H9 (cell line): ENCODE results near the gene PMEPA1. TPM values are rescaled to one million over a fixed set of nuclear protein-coding genes. Genes with fewer than 3 reads are reported as not detected.

Source experiments
- DNase-seq: peaks from one replicate; pipeline ENCODE4 v3.0.0-alpha.2; 2017
- H2AFZ ChIP-seq: one replicate; pipeline ENCODE4 v1.6.1; 2013; ENCODE audit warnings: mild to moderate bottlenecking, low read length, control low read depth, moderate library complexity
- H2AK5ac ChIP-seq: 2 replicates; pipeline ENCODE4 v1.6.1; 2013; ENCODE audit warnings: low read length, control low read depth, mixed read lengths; ENCODE audit not compliant: insufficient read length
- H2BK120ac ChIP-seq: one replicate; pipeline ENCODE4 v1.6.1; 2013; ENCODE audit warnings: low read depth, mild to moderate bottlenecking, low read length, control low read depth, inconsistent platforms; ENCODE audit not compliant: poor library complexity, severe bottlenecking
- H2BK12ac ChIP-seq: 2 replicates; pipeline ENCODE4 v1.6.1; 2013; ENCODE audit warnings: low read length, control low read depth, mixed read lengths, low read depth; ENCODE audit not compliant: insufficient read length
- H2BK15ac ChIP-seq: 2 replicates; pipeline ENCODE4 v1.6.1; 2013; ENCODE audit warnings: low read depth, low read length, control low read depth
- H2BK20ac ChIP-seq: one replicate; pipeline ENCODE4 v1.6.1; 2013; ENCODE audit warnings: low read depth, mild to moderate bottlenecking, low read length, control low read depth, inconsistent platforms; ENCODE audit not compliant: poor library complexity, severe bottlenecking
- H2BK5ac ChIP-seq: 2 replicates; pipeline ENCODE4 v1.6.1; 2013; ENCODE audit warnings: low read length, control low read depth, mixed read lengths; ENCODE audit not compliant: insufficient read length
- H3K14ac ChIP-seq: 2 replicates; pipeline ENCODE4 v1.6.1; 2013; ENCODE audit warnings: low read length, control low read depth; ENCODE audit not compliant: insufficient read depth
- H3K18ac ChIP-seq: 2 replicates; pipeline ENCODE4 v1.6.1; 2013; ENCODE audit warnings: low read depth, mild to moderate bottlenecking, mixed read lengths, low read length, control low read depth; ENCODE audit not compliant: insufficient read length
- H3K23ac ChIP-seq: 2 replicates; pipeline ENCODE4 v1.6.1; 2013; ENCODE audit warnings: low read length, control low read depth, mixed read lengths, low read depth; ENCODE audit not compliant: insufficient read length
- H3K23me2 ChIP-seq: 2 replicates; pipeline ENCODE4 v1.6.1; 2013; ENCODE audit warnings: low read depth, mild to moderate bottlenecking, mixed read lengths, low read length, control low read depth; ENCODE audit not compliant: insufficient read length, poor library complexity, severe bottlenecking
- H3K27ac ChIP-seq: 2 replicates; pipeline ENCODE4 v1.5.1; 2013; ENCODE audit warnings: low read length, control low read depth, mixed read lengths, low read depth; ENCODE audit not compliant: insufficient read length
- H3K27me3 ChIP-seq: 2 replicates; pipeline ENCODE4 v1.6.1; 2013; ENCODE audit warnings: low read length, control low read depth, inconsistent platforms; ENCODE audit not compliant: insufficient read depth
- H3K4ac ChIP-seq: 2 replicates; pipeline ENCODE4 v1.6.1; 2013; ENCODE audit warnings: low read depth, mild to moderate bottlenecking, control low read depth, inconsistent platforms, low read length, moderate library complexity
- H3K4me1 ChIP-seq: 2 replicates; pipeline ENCODE4 v1.6.1; 2013; ENCODE audit warnings: low read length, control low read depth, inconsistent platforms; ENCODE audit not compliant: insufficient read depth
- H3K4me2 ChIP-seq: 2 replicates; pipeline ENCODE4 v1.6.1; 2013; ENCODE audit warnings: low read length, control low read depth, mixed read lengths; ENCODE audit not compliant: insufficient read length, insufficient read depth
- H3K56ac ChIP-seq: 2 replicates; pipeline ENCODE4 v1.6.1; 2013; ENCODE audit warnings: low read depth, mild to moderate bottlenecking, mixed read lengths, low read length, control low read depth; ENCODE audit not compliant: insufficient read length
- H3K79me1 ChIP-seq: 2 replicates; pipeline ENCODE4 v1.6.1; 2013; ENCODE audit warnings: low read depth, mild to moderate bottlenecking, moderate library complexity, low read length, control low read depth, inconsistent platforms; ENCODE audit not compliant: insufficient read depth, poor library complexity, severe bottlenecking
- H3K79me2 ChIP-seq: 2 replicates; pipeline ENCODE4 v1.6.1; 2013; ENCODE audit warnings: low read length, control low read depth, inconsistent platforms; ENCODE audit not compliant: insufficient read depth
- H3K9ac ChIP-seq: 2 replicates; pipeline ENCODE4 v1.6.1; 2013; ENCODE audit warnings: low read length, control low read depth, mixed read lengths; ENCODE audit not compliant: insufficient read length; ENCODE audit errors: extremely low read depth
- H3K9me3 ChIP-seq: one replicate; pipeline ENCODE4 v1.6.1; 2013; ENCODE audit warnings: low read depth, low read length, inconsistent platforms; ENCODE audit not compliant: control insufficient read depth
- H3T11ph ChIP-seq: one replicate; pipeline ENCODE4 v1.6.1; 2013; ENCODE audit warnings: mild to moderate bottlenecking, low read length, control low read depth, inconsistent platforms
- H4K20me1 ChIP-seq: one replicate; pipeline ENCODE4 v1.6.1; 2013; ENCODE audit not compliant: control insufficient read depth, insufficient read length, insufficient read depth
- H4K5ac ChIP-seq: 2 replicates; pipeline ENCODE4 v1.6.1; 2013; ENCODE audit warnings: low read depth, mild to moderate bottlenecking, mixed read lengths, low read length, control low read depth; ENCODE audit not compliant: insufficient read length
- H4K8ac ChIP-seq: replicated peaks from 2 replicates; pipeline ENCODE4 v1.6.1; 2013; ENCODE audit warnings: low read length, control low read depth, mixed read lengths, low read depth; ENCODE audit not compliant: insufficient read length
- H4K91ac ChIP-seq: 2 replicates; pipeline ENCODE4 v1.6.1; 2013; ENCODE audit warnings: low read depth, mild to moderate bottlenecking, moderate library complexity, mixed read lengths, low read length, control low read depth; ENCODE audit not compliant: insufficient read length
- H3K27ac Mint-ChIP-seq, 3 experiments: 2 replicates in 2 of 3; 3 replicates in 1 of 3; pipeline ENCODE4 v1.8.0; 2020 to 2021; ENCODE audit warnings: mixed read lengths in 3 of 3, mild to moderate bottlenecking in 1 of 3, moderate library complexity in 1 of 3
- H3K27me3 Mint-ChIP-seq: 2 replicates; pipeline ENCODE4 v1.8.0; 2021; ENCODE audit warnings: low read depth, mild to moderate bottlenecking, moderate library complexity, mixed read lengths
- H3K36me3 Mint-ChIP-seq, 3 experiments: 2 replicates in 2 of 3; 3 replicates in 1 of 3; pipeline ENCODE4 v1.8.0; 2020 to 2021; ENCODE audit warnings: low read depth in 3 of 3, mixed read lengths in 3 of 3; ENCODE audit not compliant: insufficient read depth in 1 of 3
- H3K4me1 Mint-ChIP-seq, 2 experiments: 2 replicates each; pipeline ENCODE4 v1.8.0; 2020; ENCODE audit warnings: mixed read lengths in 2 of 2
- H3K4me3 Mint-ChIP-seq, 2 experiments: 2 replicates in 1 of 2; 3 replicates in 1 of 2; pipeline ENCODE4 v1.8.0; 2020 to 2021; ENCODE audit warnings: mild to moderate bottlenecking in 2 of 2, mixed read lengths in 2 of 2, moderate library complexity in 1 of 2
- H3K9me3 Mint-ChIP-seq, 2 experiments: 2 replicates in 1 of 2; 3 replicates in 1 of 2; pipeline ENCODE4 v1.8.0; 2020; ENCODE audit warnings: mild to moderate bottlenecking in 2 of 2, mixed read lengths in 2 of 2, moderate library complexity in 1 of 2
- CTCF ChIP-seq: fragments of 200-600 bp; sonication (generic); conservative IDR thresholded peaks from 3 replicates; pipeline ENCODE4 v1.8.0; 2021; ENCODE audit warnings: antibody characterized with exemption, mild to moderate bottlenecking
- WGBS: extraction: QIAGEN DNeasy Blood & Tissue Kit; methylation state at CpG from one replicate; pipeline ENCODE4 v1.1.7; 2013; ENCODE audit warnings: missing lambda C conversion rate, low lambda C conversion rate, mixed read lengths; ENCODE audit not compliant: insufficient read length; ENCODE audit errors: extremely low coverage; 5-methylcytosine and 5-hydroxymethylcytosine counted together
- total RNA-seq: library from RNA; stranded (reverse); gene quantifications from 2 replicates; pipeline ENCODE4 v1.2.1, GENCODE V29; 2021

The PMEPA1 gene
- total RNA-seq, 1 experiment from 2014 or later = 34.6 TPM

GRCh38 chr20:57649617-57650015 is 60.2 kb downstream of the PMEPA1 start:
- Histone ChIP-seq H3T11ph (no peak overlapping the region), H4K5ac (no peak overlapping the region), H4K20me1 (no peaks in the 10 kb centered on the region), H2AFZ (no peak overlapping the region), H3K9ac (no peak overlapping the region), H4K91ac (no peak overlapping the region), H2BK5ac (no peak overlapping the region), H3K18ac (no peak overlapping the region), H2BK12ac (no peak overlapping the region), H3K4ac (no peak overlapping the region), H3K4me1 (0 out of 2 replicates have a peak, but pooled peaks cover 3% of the 10 kb centered on the region), H3K79me2 (no peaks in the 10 kb centered on the region), H3K27ac (no peak overlapping the region), H3K79me1 (no peaks in the 10 kb centered on the region), H3K27me3 (no peaks in the 10 kb centered on the region), H3K23ac (no peak overlapping the region), H4K8ac (no peak overlapping the region), H2BK20ac (no peak overlapping the region), H3K9me3 (no peaks in the 10 kb centered on the region), H3K23me2 (no peaks in the 10 kb centered on the region), H3K4me2 (no peak overlapping the region), H3K14ac (no peak overlapping the region), H3K56ac (no peak overlapping the region), H2BK15ac (no peak overlapping the region), H2AK5ac (no peak overlapping the region), H2BK120ac (no peak overlapping the region)
- TF ChIP-seq CTCF = no peak
- H3K36me3 Mint-ChIP-seq = peaks cover 19 to 53% (median 21%) of the 10 kb centered on the region in 3 experiments
- no CpG with 5 or more reads among the region's 14 CpGs for WGBS
- peaks cover 16 to 17% of the 10 kb centered on the region in 2 experiments for H3K9me3 Mint-ChIP-seq
- H3K4me1 Mint-ChIP-seq = peaks cover 9 to 14% of the 10 kb centered on the region in 2 experiments
- H3K27me3 Mint-ChIP-seq = peaks cover 2% of the 10 kb centered on the region
- no peak for DNase-seq
- no peak overlapping the region; a peak in 2 of 7 replicates for H3K27ac Mint-ChIP-seq
- H3K4me3 Mint-ChIP-seq = no peak overlapping the region
